GM13977 (cell line): ENCODE measurements around the gene GNB5.

Experiments used
- DNase-seq: peaks from one replicate; pipeline ENCODE4 v3.0.0; 2012; ENCODE audit warnings: low spot score
- in situ Hi-C: fragments of 300-500 bp; cut with MboI; formaldehyde crosslinking; loops from one replicate; pipeline ENCODE4 v1.12.0; 2022; ENCODE audit warnings: low sequenced_read_pairs, low pct_unique_long_range_greater_than_20kb, mixed read lengths, inconsistent platforms; ENCODE audit not compliant: unreplicated experiment
- TF ChIP-seq, protein P1 (sequence below): IDR thresholded peaks from 2 replicates; pipeline ENCODE4 v1.5.1; 2012; ENCODE audit warnings: mild to moderate bottlenecking, control low read depth; ENCODE audit not compliant: insufficient read depth; ENCODE audit errors: extremely low read depth, missing control alignments

Gene GNB5

DNA sequence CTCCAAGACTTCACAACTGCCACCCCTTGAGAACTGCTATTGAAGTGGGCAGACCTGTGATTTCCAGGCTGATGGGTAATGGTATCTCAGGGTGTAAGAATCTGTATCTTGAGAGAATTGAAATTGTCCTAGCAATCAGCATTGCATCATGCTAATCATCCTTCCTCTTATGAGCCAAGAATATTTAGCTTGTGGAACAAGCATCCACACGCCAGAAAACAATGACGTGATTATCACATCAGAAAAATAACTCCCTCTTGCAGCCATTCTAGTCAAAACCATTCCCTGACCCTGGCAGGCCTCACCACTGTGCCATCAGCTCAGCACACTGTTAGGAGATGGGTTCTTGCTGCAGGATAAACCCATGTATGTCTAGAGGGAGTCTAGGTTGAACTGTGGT lies 85.3 kb downstream of the GNB5 start:
- DNase-seq, result no peak
- in situ Hi-C loops, result no loop called here
- TF ChIP-seq, protein P1, sequence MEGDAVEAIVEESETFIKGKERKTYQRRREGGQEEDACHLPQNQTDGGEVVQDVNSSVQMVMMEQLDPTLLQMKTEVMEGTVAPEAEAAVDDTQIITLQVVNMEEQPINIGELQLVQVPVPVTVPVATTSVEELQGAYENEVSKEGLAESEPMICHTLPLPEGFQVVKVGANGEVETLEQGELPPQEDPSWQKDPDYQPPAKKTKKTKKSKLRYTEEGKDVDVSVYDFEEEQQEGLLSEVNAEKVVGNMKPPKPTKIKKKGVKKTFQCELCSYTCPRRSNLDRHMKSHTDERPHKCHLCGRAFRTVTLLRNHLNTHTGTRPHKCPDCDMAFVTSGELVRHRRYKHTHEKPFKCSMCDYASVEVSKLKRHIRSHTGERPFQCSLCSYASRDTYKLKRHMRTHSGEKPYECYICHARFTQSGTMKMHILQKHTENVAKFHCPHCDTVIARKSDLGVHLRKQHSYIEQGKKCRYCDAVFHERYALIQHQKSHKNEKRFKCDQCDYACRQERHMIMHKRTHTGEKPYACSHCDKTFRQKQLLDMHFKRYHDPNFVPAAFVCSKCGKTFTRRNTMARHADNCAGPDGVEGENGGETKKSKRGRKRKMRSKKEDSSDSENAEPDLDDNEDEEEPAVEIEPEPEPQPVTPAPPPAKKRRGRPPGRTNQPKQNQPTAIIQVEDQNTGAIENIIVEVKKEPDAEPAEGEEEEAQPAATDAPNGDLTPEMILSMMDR, result no peak

DNA sequence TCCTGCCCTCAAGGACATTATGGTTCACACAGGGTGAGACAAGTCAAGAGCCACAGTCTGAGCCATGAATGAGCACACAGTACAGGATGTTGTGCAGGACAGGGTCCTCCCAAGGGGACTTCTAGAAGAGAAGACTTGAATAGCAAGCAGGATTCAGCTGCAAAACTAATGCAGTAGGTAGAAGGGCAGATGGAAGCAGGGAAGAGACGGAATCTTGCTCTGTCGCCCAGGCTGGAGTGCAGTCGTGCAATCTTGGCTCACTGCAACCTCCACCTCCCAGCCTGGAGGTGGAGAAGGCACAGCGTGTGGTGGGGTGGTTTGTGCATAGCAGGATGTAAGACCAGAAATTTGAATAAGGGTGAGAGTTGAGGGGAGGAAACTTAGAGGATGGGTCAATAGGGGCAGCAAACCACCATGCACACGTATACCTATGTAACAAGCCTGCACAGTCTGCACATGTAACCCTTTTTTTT lies 86.6 kb downstream of the GNB5 start:
- DNase-seq, result no peak
- in situ Hi-C loops, result no loop called here

DNA sequence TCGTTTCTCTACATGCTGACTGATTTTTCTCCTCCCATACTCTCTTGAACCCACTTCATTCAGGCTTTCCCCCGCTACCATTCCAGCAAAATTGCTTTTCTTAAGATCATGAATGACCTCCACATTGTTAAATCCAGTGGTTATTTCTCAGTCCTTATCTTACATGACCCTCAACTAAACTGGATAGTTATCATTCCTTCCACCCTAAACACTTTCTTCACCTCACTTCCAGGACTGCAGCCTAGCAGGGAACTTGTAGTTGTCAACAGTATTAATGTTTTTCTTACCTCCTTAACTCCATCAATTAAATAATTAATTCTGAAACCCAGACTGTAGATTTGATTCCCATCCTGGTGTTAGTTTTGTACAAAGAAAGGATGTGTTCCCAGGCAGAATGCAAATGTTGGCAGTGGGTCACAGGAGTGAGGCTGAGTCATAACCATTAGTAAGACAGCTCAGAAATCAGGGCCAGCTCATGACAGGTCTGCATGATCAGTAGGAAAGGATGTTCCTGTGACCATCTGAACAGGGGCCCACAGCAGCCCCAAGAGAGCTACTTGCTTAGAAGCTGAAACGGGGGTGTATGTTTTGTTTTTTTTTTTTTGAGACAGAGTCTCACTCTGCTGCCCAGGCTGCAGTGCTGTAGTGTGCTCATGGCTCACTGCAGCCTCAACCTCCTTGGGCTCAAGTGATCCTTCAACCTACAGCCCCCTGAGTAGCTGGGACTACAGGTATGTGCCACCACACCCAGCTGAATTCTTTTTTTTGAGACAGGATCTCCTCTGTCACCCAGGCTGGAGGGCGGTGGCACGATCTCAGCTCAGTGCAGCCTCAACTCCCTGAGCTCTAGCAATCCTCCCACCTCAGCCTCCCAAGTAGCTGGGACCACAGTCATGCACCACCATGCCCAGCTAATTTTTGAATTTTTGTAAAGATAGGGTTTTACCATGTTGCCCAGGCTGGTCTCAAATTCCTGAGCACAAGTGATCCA lies 87.7 kb downstream of the GNB5 start:
- TF ChIP-seq, protein P1, result no peak
- in situ Hi-C loops, result no loop called here
- DNase-seq, result peak; percentile 78

More for the DNA sequence above, 86.6 kb downstream of the GNB5 start:
- TF ChIP-seq, protein P1, result no peak

DNA sequence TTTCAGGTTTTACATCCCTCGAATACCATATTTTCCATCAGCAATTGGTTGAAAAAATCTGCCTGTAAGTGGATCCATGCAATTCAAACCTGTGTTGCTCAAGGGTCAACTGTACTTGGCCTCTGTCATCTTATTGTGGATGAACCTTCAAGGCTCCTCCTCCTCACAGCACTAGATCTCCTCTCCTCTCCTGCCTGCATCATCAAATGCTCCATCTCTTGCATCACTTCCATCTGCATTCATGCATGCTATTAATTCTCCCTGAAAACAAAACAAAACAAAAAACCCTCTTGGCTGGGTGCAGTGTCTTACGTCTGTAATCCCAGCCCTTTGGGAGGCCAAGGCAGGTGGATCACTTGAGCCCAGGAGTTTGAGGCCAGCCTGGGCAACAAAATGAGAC lies 88.7 kb downstream of the GNB5 start:
- DNase-seq, result no peak
- TF ChIP-seq, protein P1, result no peak
- in situ Hi-C loops, result no loop called here

- TF ChIP-seq, protein P1, result no peak
- in situ Hi-C loops, result no loop called here
- DNase-seq, result peak; percentile 55
These were observed 89.5 kb downstream of the GNB5 start for GRCh38 chr15:52101542-52102323.

- TF ChIP-seq, protein P1, result no peak
- no peak for DNase-seq
- in situ Hi-C loops, result no loop called here
These were observed 90.3 kb downstream of the GNB5 start for GRCh38 chr15:52100807-52101442.
